GM12873 (cell line): ENCODE data around the gene PEX11G.

Experiments used
- TF ChIP-seq, protein P1 (sequence below): IDR thresholded peaks from 2 replicates; pipeline ENCODE4 v1.5.1; 2012; ENCODE audit warnings: low read depth, mild to moderate bottlenecking, moderate library complexity, low read length, control low read depth; ENCODE audit not compliant: insufficient read depth; ENCODE audit errors: missing control alignments

Gene PEX11G

DNA sequence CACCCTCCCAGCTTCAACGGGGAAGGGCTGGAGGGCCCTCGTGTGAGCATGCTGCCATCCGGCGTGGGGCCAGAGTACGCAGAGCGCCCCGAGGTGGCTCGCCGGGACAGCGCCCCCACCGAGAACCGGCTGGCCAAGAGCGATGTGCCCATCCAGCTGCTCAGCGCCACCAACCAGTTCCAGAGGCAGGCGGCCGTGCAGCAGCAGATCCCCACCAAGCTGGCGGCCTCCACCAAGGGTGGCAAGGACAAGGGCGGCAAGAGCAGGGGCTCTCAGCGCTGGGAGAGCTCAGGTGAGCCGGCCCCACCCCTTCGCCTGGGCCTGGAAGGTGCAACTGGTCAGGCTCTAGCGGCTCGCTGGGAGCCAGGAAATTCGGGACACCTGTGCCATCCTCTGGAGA is 20.0 kb downstream of the PEX11G start:
- TF ChIP-seq, protein P1, sequence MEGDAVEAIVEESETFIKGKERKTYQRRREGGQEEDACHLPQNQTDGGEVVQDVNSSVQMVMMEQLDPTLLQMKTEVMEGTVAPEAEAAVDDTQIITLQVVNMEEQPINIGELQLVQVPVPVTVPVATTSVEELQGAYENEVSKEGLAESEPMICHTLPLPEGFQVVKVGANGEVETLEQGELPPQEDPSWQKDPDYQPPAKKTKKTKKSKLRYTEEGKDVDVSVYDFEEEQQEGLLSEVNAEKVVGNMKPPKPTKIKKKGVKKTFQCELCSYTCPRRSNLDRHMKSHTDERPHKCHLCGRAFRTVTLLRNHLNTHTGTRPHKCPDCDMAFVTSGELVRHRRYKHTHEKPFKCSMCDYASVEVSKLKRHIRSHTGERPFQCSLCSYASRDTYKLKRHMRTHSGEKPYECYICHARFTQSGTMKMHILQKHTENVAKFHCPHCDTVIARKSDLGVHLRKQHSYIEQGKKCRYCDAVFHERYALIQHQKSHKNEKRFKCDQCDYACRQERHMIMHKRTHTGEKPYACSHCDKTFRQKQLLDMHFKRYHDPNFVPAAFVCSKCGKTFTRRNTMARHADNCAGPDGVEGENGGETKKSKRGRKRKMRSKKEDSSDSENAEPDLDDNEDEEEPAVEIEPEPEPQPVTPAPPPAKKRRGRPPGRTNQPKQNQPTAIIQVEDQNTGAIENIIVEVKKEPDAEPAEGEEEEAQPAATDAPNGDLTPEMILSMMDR, result no peak

DNA sequence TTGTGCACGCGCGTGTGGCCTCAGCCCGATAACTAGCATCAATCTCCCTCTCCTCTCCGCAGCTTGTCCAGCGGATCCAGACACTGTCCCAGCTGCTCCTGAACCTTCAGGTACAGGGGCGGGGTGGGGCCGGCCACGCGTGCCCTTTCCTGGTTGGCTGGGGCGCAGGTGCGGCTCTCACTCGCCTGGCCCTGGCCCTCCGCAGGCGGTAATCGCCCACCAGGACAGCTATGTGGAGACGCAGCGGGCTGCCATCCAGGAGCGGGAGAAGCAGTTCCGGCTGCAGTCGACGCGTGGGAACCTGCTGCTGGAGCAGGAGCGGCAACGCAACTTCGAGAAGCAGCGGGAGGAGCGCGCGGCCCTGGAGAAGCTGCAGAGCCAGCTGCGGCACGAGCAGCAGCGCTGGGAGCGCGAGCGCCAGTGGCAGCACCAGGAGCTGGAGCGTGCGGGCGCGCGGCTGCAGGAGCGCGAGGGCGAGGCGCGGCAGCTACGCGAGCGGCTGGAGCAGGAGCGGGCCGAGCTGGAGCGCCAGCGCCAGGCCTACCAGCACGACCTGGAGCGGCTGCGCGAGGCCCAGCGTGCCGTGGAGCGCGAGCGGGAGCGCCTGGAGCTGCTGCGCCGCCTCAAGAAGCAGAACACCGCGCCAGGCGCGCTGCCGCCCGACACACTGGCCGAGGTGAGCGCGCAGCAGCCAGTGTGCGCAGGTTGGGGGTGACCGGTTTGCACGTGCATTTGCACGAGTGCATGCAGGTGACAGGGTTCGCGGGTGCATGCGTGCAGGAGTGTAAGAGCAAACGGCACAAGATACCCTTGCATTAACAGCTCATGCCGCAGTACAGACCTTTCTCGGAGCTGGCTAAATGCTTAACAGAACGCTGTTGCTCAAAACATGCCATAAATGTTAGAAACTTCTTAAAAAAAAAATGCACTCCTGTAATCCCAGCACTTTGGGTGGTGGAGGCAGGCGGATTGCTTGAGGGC is 21.5 kb downstream of the PEX11G start:
- TF ChIP-seq, protein P1, result no peak

DNA sequence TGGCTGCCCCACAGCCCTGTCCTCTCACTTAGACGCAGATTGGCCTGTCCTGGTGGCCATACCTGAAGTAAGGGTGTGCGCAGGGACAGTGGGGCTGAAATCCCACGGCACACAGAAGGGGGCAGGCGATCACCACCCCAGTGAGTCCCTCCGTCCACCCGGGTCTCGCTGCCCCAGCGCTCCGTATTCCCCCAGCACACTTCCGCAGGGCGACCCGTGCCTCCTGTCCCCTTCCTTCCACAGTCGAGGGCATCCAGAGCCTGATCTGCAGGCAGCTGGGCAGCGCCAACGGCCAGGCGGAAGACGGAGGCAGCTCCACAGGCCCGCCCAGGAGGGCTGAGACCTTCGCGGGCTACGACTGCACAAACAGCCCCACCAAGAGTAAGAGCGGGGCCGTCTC is 25.3 kb downstream of the PEX11G start:
- TF ChIP-seq, protein P1, result no peak

DNA sequence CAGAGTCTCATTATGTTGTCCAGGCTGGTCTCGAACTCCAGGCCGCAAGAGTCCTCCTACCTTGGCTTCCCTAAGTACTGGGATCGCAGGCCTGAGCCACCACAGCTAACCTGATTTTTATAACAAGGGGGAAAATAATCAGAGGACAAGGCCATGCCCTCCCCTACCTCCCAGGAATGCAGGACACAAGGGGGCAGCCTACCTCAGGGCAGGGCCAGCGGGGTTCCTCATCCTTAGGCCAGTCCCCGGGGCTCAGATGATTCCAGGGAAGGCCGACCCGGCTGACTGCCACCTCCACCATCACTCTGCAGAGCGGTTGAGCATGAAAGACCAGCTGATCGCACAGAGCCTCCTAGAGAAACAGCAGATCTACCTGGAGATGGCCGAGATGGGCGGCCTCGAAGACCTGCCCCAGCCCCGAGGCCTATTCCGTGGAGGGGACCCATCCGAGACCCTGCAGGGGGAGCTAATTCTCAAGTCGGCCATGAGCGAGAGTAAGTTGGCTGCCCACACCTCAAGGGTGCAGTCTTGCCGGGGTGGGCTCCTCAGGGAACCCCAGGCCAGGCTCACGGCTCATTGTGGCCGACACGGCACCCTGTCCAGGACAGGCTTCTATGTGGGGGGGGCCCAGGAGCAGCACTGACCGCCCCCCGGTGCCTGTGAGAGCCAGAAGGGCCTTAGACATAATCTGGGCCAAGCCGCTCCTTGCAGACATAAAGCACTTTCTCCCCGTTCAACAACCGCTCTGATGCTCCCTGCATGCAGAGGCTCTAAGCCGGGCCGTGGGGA is 26.8 kb downstream of the PEX11G start:
- TF ChIP-seq, protein P1, result no peak

GRCh38 chr19:7460562-7460966 is 28.3 kb downstream of the PEX11G start:
- TF ChIP-seq, protein P1, result no peak

- TF ChIP-seq, protein P1, result no peak
Measured at GRCh38 chr19:7459773-7460172, 29.1 kb downstream of the PEX11G start.

GRCh38 chr19:7458675-7459074 is 30.2 kb downstream of the PEX11G start:
- TF ChIP-seq, protein P1, result no peak
